HG02852 (cell line): ENCODE data around the gene GPHA2.

Experiments
- ATAC-seq: cut with Tn5 transposase; IDR thresholded peaks from one replicate; pipeline ENCODE4 v1.9.1; 2021; ENCODE audit warnings: mild to moderate bottlenecking, moderate library complexity; ENCODE audit not compliant: unreplicated experiment

The GPHA2 gene

DNA sequence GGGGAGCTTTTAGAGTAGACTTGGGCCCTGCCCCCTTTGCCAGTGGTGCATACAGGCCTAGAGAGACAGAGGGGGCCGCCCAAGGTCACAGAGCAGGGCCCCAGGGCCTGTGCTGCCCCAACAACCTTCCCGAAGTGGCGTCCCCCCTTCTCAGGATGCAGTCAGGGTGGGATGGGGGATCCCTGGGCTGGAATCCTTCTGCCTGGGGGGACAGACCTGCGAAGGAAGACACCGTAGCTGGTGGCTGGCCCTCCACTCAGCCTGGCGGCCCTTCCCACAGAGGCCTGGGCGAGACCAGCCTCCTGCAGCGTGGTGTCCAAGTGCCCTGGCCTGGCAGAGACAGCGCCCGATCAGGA is 42.9 kb downstream of the GPHA2 start:
- no peak for ATAC-seq

DNA sequence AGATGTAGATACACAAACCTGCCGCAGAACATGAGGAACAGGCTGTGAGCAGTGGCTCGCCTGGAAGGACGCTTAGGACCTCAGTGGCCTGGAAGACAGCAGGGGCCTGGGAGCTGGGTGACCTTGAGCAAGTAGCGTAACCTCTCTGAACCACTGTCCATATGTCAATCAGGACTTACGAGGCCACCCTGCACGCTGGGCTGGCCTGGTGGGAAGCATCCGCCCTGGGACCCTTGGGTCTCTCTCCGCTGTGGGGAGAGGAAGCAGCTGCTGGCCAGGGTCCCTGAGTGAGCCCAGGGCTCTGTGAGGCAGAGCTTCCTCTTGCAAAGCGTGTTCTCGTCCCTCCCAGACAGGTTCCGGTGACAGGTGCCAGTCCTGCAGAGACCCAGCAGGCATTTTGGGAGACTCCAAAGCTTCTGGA is 43.3 kb downstream of the GPHA2 start:
- ATAC-seq: no peak

DNA sequence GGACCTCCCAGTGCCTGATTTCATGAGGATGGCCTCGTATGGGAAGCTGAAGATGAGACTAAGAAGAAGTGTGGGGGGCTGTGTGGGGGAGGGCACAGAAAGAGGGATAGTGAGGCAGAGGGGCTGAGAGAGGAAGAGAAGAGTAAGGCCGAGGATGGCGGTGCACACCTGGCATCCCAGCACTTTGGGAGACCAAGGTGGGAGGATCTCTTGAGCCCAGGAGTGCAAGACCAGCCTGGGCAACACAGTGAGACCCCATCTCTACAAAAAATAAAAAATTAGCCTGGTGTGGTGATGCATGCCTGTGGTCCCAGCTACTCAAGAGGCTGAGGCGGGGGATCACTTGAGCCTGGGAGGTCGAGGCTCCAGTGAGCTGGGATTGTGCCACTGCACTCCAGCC is 43.8 kb downstream of the GPHA2 start:
- ATAC-seq: no peak

DNA sequence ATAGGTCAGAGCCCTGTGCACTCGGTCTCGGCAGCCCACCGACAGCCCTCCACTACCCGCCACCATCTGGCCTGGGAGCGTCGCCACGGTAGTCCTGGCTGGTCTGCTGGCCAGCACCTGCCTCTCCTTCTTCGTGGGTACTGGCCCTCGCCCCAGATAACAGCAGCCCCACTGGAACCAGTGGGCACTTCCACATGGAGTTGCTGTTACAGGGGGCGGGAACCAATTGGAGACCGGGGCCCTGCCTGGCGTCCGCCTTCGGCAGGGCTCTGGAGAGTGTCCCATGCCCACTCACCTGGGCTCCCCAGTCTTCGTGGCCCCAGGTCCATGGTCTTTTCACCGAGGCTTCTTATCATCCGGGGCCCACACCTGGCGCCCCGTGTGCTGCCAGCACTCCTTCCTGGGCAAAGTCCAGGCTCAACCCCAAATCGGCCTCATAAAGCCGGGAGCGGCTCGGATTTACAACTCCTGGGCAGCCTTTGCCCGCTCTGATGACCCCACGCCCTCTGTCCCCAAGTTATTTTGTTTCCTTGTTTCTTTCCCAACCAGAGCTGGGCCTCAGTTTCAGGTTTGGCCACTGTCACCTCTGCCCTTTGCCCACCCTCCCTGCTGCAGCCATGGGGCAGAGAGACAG is 44.4 kb downstream of the GPHA2 start:
- ATAC-seq: no peak

DNA sequence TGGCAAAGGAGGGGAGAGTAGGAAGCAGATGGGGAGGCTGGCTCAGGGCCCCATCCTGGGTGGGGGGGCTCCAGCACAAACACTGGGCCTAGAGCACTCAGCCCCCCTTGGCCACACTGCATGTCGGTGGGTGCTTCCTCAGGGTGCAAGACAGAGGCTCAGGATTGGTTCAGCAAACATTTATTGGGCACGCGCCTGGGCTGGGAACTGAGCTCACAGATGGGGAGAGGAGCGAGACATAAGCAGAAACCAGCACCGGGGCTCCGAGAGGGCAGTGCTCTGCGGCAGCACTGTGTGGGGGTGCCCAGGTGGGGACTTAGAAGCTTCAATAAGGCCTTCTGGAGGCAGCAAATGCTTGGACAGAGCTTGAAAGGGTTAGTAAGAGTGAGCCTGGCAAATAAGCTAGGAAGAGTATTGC is 45.2 kb downstream of the GPHA2 start:
- no peak for ATAC-seq

DNA sequence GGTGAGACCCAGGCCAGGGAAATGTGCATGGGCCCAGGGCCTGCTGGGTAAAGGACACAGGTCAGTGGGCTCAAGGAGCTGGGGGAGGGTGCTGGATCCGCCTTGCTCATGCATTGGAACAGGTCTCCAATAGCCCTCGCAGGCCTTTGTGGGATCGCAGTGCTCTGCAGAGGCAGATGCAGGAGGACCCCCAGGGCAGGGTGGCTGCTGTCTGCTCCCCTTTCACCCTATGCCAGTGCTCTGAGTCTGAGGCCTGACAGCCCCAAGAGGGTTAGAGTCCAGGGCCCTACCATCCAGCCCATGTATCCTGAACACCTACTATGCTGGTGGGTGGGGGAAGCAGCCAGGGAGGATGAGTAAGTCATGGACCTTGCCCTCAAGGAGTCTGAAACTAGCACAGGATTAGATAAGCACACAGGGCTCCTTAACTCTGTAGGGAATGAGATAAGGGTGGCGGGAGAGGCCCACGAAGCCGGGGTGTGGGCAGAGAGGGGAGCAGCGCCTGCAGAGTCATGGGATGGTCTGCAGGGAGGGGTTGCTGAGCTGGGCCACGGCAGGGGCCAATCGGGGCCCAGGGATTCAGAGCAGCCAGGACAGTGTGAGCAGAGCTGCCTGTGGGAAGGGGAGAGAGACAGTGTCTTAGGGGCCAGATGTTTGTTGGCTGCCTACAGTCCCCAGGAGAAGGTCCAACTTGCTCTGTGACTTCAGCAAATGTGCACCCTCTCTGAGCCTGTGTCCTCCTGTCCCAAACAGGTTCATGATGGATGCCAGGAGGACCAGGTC is 46.8 kb downstream of the GPHA2 start:
- ATAC-seq: no peak

DNA sequence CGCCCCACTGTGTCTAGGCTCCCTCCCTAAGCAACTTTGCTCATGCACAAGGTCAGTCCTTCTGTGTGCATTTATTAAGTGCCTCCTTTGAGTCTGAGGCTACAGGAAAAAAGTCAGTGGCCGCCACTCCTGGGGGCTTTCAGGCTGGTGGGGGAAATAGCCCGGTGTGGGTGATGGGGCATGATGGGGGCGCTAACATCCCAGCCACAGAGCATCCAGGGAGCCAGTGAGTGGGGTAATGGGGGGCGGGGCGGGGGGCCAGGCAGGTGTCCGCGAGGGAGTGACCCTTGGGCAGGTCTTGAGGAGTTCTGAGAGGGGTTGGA is 47.3 kb downstream of the GPHA2 start:
- ATAC-seq: no peak

DNA sequence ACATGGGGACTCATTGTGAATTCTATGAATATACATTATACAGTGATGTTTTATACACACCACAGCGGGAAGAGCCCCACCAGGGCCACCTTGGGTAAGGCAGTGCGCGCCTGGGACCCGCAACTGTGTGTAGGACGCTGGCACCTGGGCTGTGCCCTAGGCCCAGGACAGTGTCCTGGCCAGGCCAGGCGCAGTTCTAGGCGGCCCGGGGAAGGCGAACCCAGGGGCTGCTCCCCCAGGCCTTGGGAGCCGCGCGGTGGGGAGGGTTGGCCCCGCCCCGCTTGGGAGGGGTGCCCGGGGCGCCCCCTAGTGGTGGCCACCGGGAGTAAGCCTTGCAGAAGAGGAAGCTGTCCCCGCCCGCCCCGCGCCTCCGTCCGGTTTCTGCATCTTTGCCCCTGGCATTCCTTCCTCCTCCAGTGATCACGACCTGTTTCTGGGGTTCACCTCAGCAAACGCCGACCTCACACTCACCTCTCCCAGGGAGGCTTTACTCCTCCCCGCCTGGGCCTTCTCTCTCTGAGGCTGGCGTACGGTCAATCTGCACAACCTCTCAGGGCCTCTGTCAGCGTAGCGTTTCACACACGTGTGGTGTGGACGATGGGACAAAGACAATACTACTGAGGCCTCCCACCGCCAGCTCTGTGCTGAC is 47.8 kb downstream of the GPHA2 start:
- peak; percentile 79 for ATAC-seq

DNA sequence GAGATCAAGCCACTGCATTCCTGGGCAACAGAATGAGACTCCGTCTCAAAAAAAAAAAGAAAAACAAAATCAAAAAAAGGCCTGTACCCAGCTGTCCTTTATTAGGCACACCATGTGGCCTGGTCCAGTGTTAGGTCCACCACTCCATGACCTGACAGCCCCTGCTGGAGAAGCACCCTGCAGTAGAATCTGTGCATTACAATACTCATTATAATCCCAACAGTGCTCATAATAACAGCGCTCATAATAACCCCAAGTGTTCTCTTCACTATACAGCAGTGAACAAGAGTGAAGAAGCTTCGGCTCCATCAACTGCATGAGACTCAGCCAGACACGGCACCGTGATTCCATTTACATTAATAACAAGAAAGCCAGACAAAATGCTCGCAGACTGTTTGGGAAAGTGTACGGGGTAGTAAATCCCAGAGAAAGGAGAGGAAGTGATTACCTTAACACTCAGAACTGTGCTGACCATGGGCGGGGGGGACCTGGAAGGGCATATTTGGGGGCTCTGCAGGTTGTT is 48.4 kb downstream of the GPHA2 start:
- peak; percentile 12 for ATAC-seq

DNA sequence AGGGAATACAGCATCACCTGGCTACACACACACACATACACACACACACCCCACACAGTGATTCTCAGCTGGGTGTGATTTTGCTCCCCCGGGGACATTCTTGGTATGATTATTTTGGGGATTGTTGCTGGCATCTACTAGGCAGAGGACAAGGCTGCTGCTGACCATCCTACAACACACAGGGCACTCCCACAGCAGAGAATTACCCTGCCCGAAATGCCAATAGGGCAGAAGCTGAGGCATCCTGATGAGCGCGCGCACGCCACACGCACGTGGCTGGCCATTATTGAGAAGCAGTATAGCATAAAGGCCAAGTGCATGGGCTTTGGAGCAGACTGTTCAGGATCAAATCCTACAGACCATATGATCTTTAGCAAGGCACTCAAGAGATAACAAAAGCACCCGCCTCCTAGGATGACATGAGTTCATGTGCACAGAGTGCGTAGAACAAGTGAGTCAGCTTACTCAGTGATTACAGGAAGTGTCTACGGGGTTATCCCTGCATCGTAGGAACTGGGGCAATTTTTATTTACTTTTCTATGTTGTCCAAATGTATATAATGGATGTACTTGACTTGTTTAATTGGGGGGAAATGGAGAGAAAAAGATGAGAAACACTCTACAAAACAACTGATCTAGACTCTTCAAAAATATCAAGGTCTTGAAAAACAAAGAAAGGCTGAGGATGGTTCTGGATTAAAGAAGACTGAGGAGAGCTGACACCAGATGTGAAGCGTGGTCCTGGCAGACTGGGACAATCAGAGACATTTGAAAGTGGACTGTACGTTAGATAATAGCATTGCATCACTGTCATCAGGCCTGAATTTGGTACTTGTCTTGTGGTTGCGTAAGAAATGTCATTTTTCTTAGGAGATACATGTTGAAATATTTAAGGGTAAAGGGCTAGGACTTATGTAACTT is 50.1 kb downstream of the GPHA2 start:
- ATAC-seq: no peak
